Astrocyte of the cerebellum (primary cell): ENCODE results near the gene CNOT8.
"Not testable (repeated sequence)": the region's sequence is repeated elsewhere in the genome, so short reads cannot be mapped to it uniquely, and the experiment has no call there.

Experiments
- DNase-seq: peaks from one replicate; pipeline ENCODE4 v3.0.0-alpha.2; 2011; ENCODE audit warnings: low read depth
- H3K4me3 ChIP-seq: 2 replicates; pipeline ENCODE4 v1.5.1; 2011; ENCODE audit warnings: mild to moderate bottlenecking, low read depth, low read length, moderate library complexity
- in situ Hi-C: cut with HindIII; loops from 2 replicates; pipeline ENCODE4 v1.10.0; 2017; ENCODE audit warnings: low sequenced_read_pairs
- TF ChIP-seq, protein P1 (sequence below): IDR thresholded peaks from 2 replicates; pipeline ENCODE4 v1.5.1; 2012; ENCODE audit warnings: low read length, low read depth, moderate library complexity, mild to moderate bottlenecking; ENCODE audit errors: missing control alignments

CNOT8 gene

GRCh38 chr5:154823605-154824004 lies 34.8 kb upstream of the CNOT8 start:
- no peak for DNase-seq
- in situ Hi-C loops, result no loop called here
- TF ChIP-seq, protein P1, sequence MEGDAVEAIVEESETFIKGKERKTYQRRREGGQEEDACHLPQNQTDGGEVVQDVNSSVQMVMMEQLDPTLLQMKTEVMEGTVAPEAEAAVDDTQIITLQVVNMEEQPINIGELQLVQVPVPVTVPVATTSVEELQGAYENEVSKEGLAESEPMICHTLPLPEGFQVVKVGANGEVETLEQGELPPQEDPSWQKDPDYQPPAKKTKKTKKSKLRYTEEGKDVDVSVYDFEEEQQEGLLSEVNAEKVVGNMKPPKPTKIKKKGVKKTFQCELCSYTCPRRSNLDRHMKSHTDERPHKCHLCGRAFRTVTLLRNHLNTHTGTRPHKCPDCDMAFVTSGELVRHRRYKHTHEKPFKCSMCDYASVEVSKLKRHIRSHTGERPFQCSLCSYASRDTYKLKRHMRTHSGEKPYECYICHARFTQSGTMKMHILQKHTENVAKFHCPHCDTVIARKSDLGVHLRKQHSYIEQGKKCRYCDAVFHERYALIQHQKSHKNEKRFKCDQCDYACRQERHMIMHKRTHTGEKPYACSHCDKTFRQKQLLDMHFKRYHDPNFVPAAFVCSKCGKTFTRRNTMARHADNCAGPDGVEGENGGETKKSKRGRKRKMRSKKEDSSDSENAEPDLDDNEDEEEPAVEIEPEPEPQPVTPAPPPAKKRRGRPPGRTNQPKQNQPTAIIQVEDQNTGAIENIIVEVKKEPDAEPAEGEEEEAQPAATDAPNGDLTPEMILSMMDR, result no peak
- H3K4me3 ChIP-seq, result no peak overlapping the region

GRCh38 chr5:154824070-154824469 lies 34.4 kb upstream of the CNOT8 start:
- in situ Hi-C loops, result no loop called here
- TF ChIP-seq, protein P1, result no peak
- no peak for DNase-seq

DNA sequence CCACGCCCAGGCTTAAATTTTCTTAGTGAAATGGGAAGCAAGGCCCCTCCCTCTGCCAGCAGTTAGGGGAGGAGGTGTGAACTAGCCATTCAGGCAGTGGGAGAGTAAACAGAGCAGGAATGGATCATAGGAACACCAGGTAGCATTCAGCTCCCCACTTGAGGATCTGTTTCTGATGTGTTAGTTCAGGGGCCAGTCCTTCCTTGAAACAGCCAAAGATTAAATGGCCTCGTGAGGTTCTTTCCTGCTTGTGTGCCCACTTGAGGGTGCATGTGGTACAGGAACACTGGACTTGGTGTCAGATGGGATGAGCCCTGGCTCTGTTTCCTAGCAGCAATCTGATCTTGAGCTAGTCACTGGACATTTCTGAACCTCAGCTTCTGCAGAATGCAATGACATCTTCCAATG lies 29.2 kb upstream of the CNOT8 start:
- TF ChIP-seq, protein P1, result no peak
- in situ Hi-C loops, result no loop called here
- no peak overlapping the region for H3K4me3 ChIP-seq
- DNase-seq, result no peak

More at GRCh38 chr5:154824070-154824469, 34.4 kb upstream of the CNOT8 start:
- H3K4me3 ChIP-seq, result no peak overlapping the region

DNA sequence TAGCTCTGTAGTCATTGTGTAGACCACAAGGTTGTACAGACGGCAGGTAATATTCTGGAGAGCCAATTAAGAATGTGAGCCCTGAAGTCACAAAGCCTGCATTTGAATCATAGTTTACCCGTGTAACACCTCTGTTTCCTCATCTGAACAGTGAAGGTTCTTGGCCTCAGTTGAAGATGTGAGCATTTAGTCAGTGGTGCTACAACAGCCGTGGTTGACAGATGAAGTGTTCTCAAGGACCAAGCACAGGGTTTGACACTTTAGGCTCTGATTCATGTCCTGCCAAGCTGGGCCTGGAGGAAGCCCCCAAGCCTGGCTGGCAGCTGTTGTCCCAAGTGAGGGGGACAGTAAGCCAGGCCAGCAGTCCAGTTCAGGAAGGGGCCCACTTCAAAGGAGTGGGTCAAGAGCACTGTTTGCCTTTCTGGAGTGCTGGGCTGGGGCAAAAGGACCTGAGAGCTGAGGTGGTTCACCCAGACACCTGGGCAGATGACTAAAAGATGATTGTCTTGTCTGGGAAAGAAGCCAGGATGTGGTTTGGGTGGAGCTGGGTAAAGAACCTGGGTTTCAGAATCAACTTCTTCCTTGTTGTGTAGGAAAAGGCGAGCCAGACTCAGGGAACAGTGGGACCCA lies 28.7 kb upstream of the CNOT8 start:
- in situ Hi-C loops, result no loop called here
- no peak overlapping the region for H3K4me3 ChIP-seq
- TF ChIP-seq, protein P1, result no peak
- DNase-seq, result no peak

GRCh38 chr5:154830219-154830595 lies 28.2 kb upstream of the CNOT8 start:
- DNase-seq, result no peak
- TF ChIP-seq, protein P1, result no peak
- H3K4me3 ChIP-seq, result no peak overlapping the region
- in situ Hi-C loops, result no loop called here

GRCh38 chr5:154830596-154830995 lies 27.8 kb upstream of the CNOT8 start:
- in situ Hi-C loops, result no loop called here
- TF ChIP-seq, protein P1, result no peak
- H3K4me3 ChIP-seq, result no peak overlapping the region
- DNase-seq, result no peak

- in situ Hi-C loops, result no loop called here
- TF ChIP-seq, protein P1, result no peak
- no peak for DNase-seq
- H3K4me3 ChIP-seq, result no peak overlapping the region
These were observed 27.0 kb upstream of the CNOT8 start for GRCh38 chr5:154831451-154831850.

DNA sequence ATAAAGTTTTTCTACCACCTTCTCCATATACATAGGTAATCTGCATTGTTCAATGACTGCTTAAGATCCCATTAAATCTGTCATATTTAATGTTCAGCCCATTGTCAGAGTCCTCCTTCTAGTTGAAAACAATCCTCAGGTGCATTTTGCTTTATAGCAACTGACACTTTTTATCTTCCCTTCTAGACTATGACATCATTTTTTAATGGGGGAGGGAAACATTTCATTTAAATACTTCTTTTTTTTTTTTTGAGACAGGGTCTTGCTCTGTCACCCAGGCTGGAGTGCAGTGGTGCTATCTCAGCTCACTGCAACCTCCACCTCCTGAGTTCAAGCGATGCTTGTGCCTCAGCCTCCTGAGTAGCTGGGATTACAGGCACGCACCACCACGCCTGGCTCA lies 25.6 kb upstream of the CNOT8 start:
- in situ Hi-C loops, H3K4me3 ChIP-seq, DNase-seq: not testable (repeated sequence)
